Esophagus muscularis mucosa (tissue), 4 donors: ENCODE data around the gene TMEM151A. TPM values are rescaled to one million over a fixed set of nuclear protein-coding genes. Genes with fewer than 3 reads are reported as not detected.

Source experiments
- DNase-seq: peaks from one replicate; pipeline ENCODE4 v3.0.0-alpha.2; 2017; ENCODE audit errors: extremely low spot score
- H3K27ac ChIP-seq, 4 donors: fragments of 200-600 bp; sonication (generic); replicated peaks in 1 of 4; 1 replicate in 3 of 4; 2 replicates in 1 of 4; pipeline ENCODE4 v1.5.1; 2016 to 2019; ENCODE audit warnings: mild to moderate bottlenecking in 1 of 4
- H3K27me3 ChIP-seq, 4 donors: fragments of 200-600 bp; sonication (generic); one replicate each; pipeline versions ENCODE4 v1.5.1 to v1.6.0; 2016 to 2019
- H3K36me3 ChIP-seq, 4 donors: fragments of 200-600 bp; sonication (generic); one replicate each; pipeline ENCODE4 v1.5.1; 2016 to 2019
- H3K4me1 ChIP-seq, 4 donors: fragments of 200-600 bp; sonication (generic); one replicate each; pipeline ENCODE4 v1.5.1; 2016 to 2019
- H3K4me3 ChIP-seq, 4 donors: fragments of 200-600 bp; sonication (generic); 1 replicate in 2 of 4; 2 replicates in 2 of 4; pipeline ENCODE4 v1.5.1; 2016 to 2019; ENCODE audit warnings: mild to moderate bottlenecking in 4 of 4, moderate library complexity in 1 of 4
- H3K9me3 ChIP-seq, 4 donors: fragments of 200-600 bp; sonication (generic); 1 replicate in 3 of 4; 2 replicates in 1 of 4; pipeline ENCODE4 v1.5.1; 2016 to 2019
- CTCF ChIP-seq, 3 experiments: fragments of 200-600 bp in 2 of 3; fragments of 450-650 bp in 1 of 3; sonication (generic) in 2 of 3; IDR thresholded peaks; one replicate each; pipeline ENCODE4 v1.5.1; 2017 to 2019; ENCODE audit warnings: antibody characterized with exemption in 3 of 3, mild to moderate bottlenecking in 2 of 3, moderate library complexity in 1 of 3
- EP300 ChIP-seq: sonication (generic); formaldehyde crosslinking; IDR thresholded peaks from one replicate; pipeline ENCODE4 v1.6.1; 2017; ENCODE audit warnings: antibody characterized with exemption
- POLR2A ChIP-seq: fragments of 450-650 bp; IDR thresholded peaks from one replicate; pipeline ENCODE4 v1.6.1; 2017; ENCODE audit warnings: antibody characterized with exemption, moderate library complexity, mild to moderate bottlenecking, low read depth
- POLR2AphosphoS5 ChIP-seq, 2 donors: sonication (generic); formaldehyde crosslinking; IDR thresholded peaks; one replicate each; pipeline ENCODE4 v1.6.1; 2017; ENCODE audit warnings: antibody characterized with exemption in 2 of 2
- WGBS: methylation state at CpG from one replicate; pipeline ENCODE4 v1.1.5; 2018; 5-methylcytosine and 5-hydroxymethylcytosine counted together
- intact Hi-C: fragments of 100-400 bp; cut with DNase I; formaldehyde crosslinking; loops from one replicate; pipeline ENCODE4 v1.15.1; 2023
- total RNA-seq, 4 donors: library from RNA; depleted of rRNA; stranded (reverse); fragments of >200 nt; gene quantifications; one replicate each; pipeline versions ENCODE4 v1.1.0 to v1.2.1, GENCODE V29; 2016

The TMEM151A gene
- total RNA-seq, 4 donors from 2014 or later: 0.42 to 0.71 (median 0.54) TPM

DNA sequence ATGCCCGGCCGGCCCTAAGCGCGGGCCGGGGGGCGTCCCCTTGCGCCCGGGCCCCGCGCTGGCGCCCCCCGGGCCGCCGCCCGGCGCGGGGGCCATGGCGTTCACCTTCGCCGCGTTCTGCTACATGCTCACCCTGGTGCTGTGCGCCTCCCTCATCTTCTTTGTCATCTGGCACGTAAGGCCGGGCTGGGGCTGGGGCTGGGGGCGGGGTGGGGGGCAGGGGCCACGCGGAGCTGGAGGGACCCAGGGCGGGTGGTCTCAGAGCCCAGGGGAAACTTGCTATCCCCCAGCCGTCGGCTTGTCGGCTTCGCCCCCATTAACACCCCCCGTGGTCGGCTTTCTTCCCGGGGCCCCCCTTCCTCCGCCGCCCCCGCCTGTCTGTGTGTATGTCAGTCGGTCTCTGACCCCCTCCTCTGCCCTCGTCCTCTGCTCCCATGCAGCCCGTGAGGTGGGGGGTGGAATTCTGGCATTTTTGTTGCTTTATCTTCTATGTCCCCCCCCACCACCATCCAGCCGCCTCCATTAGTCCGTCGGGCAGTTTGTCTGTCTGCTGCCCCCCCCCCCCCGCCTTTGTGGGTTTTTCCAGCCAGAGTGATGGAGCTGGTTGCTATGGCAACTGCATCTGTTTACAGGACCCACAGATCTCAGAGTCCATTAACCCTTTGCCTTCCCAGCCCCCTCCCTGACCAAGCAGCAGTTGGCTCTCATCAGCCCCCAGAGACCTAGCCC is 13.2 kb upstream of the TMEM151A start:
- no peaks in the 10 kb centered on the region for H3K27me3 ChIP-seq
- H3K9me3 ChIP-seq: no peaks in the 10 kb centered on the region
- TF ChIP-seq POLR2A (no peak), EP300 (no peak), CTCF (IDR thresholded peaks at IDR 0.05) (no peak), POLR2AphosphoS5 (IDR thresholded peaks at IDR 0.05) (no peak)
- intact Hi-C loops: no loop called here
- 7% methylated on average over 6 of the region's 45 CpGs for WGBS
- peaks cover 17 to 37% (median 29%) of the 10 kb centered on the region in 4 donors for H3K4me1 ChIP-seq
- no peak for DNase-seq
- peak overlapping the region; percentile 44 to 56 (median 50) for H3K4me3 ChIP-seq
- H3K27ac ChIP-seq: no peak overlapping the region
- H3K36me3 ChIP-seq: peaks cover 15 to 38% (median 34%) of the 10 kb centered on the region in 4 donors

GRCh38 chr11:66279092-66279734 is 12.5 kb upstream of the TMEM151A start:
- H3K27me3 ChIP-seq: no peaks in the 10 kb centered on the region
- H3K4me3 ChIP-seq: no peak overlapping the region
- DNase-seq: no peak
- 62% methylated on average over 15 of the region's 15 CpGs for WGBS
- no peaks in the 10 kb centered on the region for H3K9me3 ChIP-seq
- peaks cover 8 to 38% (median 30%) of the 10 kb centered on the region in 4 donors for H3K36me3 ChIP-seq
- no peak overlapping the region for H3K27ac ChIP-seq
- H3K4me1 ChIP-seq: peaks cover 17 to 37% (median 29%) of the 10 kb centered on the region in 4 donors
- no peak for TF ChIP-seq POLR2A
- no peak for TF ChIP-seq POLR2AphosphoS5 (IDR thresholded peaks at IDR 0.05)
- no peak for TF ChIP-seq EP300
- no peak for TF ChIP-seq CTCF (IDR thresholded peaks at IDR 0.05)
- intact Hi-C loops: no loop called here

DNA sequence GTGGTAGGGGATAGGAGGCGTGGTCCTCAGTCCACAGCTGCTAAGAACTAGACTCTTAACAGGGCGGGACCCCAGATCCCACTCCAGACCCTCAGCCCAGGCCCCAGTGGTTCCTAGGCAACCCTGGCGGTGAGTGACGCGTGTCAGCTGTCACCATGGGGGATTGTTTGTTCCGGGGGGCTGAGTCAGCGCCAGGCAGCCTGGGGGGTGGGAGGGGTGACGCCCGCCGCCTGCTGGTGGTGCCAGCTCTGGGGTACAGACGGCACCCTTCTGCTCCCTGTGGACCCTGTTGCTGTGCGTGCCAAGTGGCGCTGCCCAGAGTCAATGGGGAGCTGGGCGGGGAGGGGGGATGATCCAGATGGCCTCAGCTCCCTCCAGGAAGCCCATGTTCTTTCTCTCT is 11.3 kb upstream of the TMEM151A start:
- Histone ChIP-seq H3K27me3 (no peaks in the 10 kb centered on the region), H3K9me3 (no peaks in the 10 kb centered on the region), H3K27ac (no peak overlapping the region), H3K4me3 (no peak overlapping the region), H3K4me1 (peaks cover 20 to 44% (median 31%) of the 10 kb centered on the region in 4 donors), H3K36me3 (peaks cover 0 to 38% (median 26%) of the 10 kb centered on the region in 4 donors)
- WGBS: 87% methylated on average over 13 of the region's 14 CpGs
- DNase-seq: no peak
- intact Hi-C loops: loop anchor here (5.0 kb wide), 1 partner anchor 58 kb away; no protein-coding TSS in a partner anchor
- no peak for TF ChIP-seq POLR2A
- no peak for TF ChIP-seq CTCF (IDR thresholded peaks at IDR 0.05)
- TF ChIP-seq EP300: no peak
- no peak for TF ChIP-seq POLR2AphosphoS5 (IDR thresholded peaks at IDR 0.05)

- TF ChIP-seq POLR2A (no peak), EP300 (no peak), CTCF (IDR thresholded peaks at IDR 0.05) (no peak), POLR2AphosphoS5 (IDR thresholded peaks at IDR 0.05) (no peak)
- Histone ChIP-seq H3K4me1 (peaks cover 26 to 49% (median 32%) of the 10 kb centered on the region in 4 donors), H3K27me3 (no peaks in the 10 kb centered on the region), H3K9me3 (no peaks in the 10 kb centered on the region), H3K4me3 (no peak overlapping the region), H3K36me3 (peaks cover 0 to 35% (median 22%) of the 10 kb centered on the region in 4 donors), H3K27ac (no peak overlapping the region)
- whole genome bisulfite sequencing: 89% methylated on average over 6 of the region's 6 CpGs
- DNase-seq: no peak
- intact Hi-C loops: loop anchor here (5.0 kb wide), 1 partner anchor 59 kb away; no protein-coding TSS in a partner anchor
Measured at GRCh38 chr11:66281001-66281400, 10.7 kb upstream of the TMEM151A start.
